Neural crest cell (in vitro differentiated cells): ENCODE results near the gene PRSS48. TPM values are rescaled to one million over a fixed set of nuclear protein-coding genes. Genes with fewer than 3 reads are reported as not detected.
A peak's percentile ranks its signal among the peaks of the same experiment; 100 is the strongest.

Experiments
- DNase-seq: peaks from one replicate; pipeline ENCODE4 v3.0.0; 2021; ENCODE audit warnings: low read depth, mixed read lengths, low spot score
- H3K27ac Mint-ChIP-seq: one replicate; pipeline ENCODE4 v1.8.0; 2021; ENCODE audit warnings: mild to moderate bottlenecking, mixed read lengths; ENCODE audit not compliant: unreplicated experiment
- H3K27me3 Mint-ChIP-seq: 2 replicates; pipeline ENCODE4 v1.8.0; 2021; ENCODE audit warnings: low read depth, mild to moderate bottlenecking, mixed read lengths
- H3K36me3 Mint-ChIP-seq: 2 replicates; pipeline ENCODE4 v1.8.0; 2021; ENCODE audit warnings: low read depth, mild to moderate bottlenecking, mixed read lengths
- H3K4me1 Mint-ChIP-seq: 2 replicates; pipeline ENCODE4 v1.8.0; 2021; ENCODE audit warnings: mixed read lengths
- H3K4me3 Mint-ChIP-seq: one replicate; pipeline ENCODE4 v1.8.0; 2021; ENCODE audit warnings: mild to moderate bottlenecking, mixed read lengths
- H3K9me3 Mint-ChIP-seq: 2 replicates; pipeline ENCODE4 v1.8.0; 2021; ENCODE audit warnings: mixed read lengths
- CTCF ChIP-seq: fragments of 200-600 bp; sonication (generic); conservative IDR thresholded peaks from 2 replicates; pipeline ENCODE4 v1.5.0; 2021; ENCODE audit warnings: antibody characterized with exemption, mild to moderate bottlenecking
- total RNA-seq: library from RNA; stranded (reverse); gene quantifications from 2 replicates; pipeline ENCODE4 v1.2.1, GENCODE V29; 2021

Gene PRSS48
- total RNA-seq, 1 donor from 2014 or later: not detected

DNA sequence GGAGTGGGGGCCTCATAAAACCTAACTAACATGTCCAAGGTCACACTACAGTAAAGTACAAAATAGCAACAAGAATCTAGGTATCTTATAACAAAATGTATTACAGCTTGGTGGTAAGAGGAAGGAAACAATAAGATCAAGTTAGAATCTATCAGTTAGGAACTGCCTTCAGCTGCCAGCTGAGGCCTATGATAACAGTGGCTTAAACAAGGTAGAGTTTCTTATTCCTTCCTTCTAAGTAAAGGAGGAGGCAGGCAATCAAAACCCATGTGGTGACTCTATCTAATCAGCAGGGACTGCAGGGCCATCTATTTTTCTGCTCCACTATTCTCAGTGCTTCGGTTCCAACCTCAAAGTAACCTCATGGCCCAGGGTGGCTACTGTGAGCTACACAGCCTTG, 37.5 kb downstream of the PRSS48 start:
- H3K9me3 Mint-ChIP-seq: no peaks in the 10 kb centered on the region
- DNase-seq: no peak
- H3K27ac Mint-ChIP-seq: no peak overlapping the region
- H3K36me3 Mint-ChIP-seq: peaks cover under 1% of the 10 kb centered on the region
- H3K4me3 Mint-ChIP-seq: no peak overlapping the region
- TF ChIP-seq CTCF: no peak
- no peaks in the 10 kb centered on the region for H3K27me3 Mint-ChIP-seq
- peaks cover 24% of the 10 kb centered on the region for H3K4me1 Mint-ChIP-seq

DNA sequence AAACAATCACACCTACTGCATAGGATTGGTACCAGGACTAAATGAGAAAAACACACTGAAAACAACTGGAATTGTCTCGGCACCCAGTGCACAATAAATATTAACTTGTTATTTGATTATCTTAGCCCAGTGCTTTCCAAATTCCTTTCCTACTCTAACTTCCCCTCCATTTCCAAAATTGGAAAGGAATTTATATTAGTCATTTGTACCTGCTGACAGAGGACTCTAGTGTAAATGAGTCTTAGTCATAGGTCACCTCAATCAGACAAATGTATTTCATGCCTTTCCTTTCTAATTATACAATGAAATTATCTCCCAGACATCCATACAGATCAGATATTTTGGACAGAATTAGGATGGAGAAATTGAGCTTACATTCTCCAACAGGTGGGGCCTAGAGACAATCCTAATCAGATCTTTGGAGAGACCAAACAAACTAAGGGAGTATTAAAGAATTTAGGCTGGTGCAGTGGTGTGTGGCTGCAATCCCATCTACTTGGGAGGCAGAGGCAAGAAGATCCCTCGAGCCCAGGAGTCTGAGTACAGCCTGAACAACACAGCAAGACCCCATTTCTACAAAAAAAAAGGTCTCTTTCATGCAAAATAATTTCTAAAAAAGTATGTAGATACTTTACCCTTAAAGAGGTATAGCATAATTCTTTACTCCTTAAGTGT, 38.4 kb downstream of the PRSS48 start:
- Mint-ChIP-seq H3K27ac (no peak overlapping the region), H3K4me1 (peaks cover 27% of the 10 kb centered on the region), H3K4me3 (no peak overlapping the region), H3K27me3 (no peaks in the 10 kb centered on the region), H3K36me3 (peaks cover 3% of the 10 kb centered on the region), H3K9me3 (no peaks in the 10 kb centered on the region)
- no peak for DNase-seq
- no peak for TF ChIP-seq CTCF

DNA sequence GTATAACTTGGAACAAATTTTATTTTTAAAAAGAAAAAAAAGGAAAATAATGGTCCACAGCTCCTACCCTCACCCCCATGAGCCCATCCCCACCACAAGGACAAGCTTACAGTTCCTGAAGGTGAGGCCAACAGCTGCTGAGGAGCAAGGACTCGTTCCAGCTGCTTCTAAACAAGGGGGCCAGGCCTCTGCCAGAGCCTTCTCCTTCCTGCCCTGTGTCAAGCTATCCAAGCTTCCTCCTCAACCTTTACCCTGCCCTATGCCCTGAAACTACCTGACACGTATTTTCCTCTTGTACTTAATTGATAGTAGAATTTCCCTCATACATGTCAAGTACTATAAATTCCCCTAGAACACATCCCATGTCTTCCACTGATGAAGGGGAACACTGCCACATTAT, 39.7 kb downstream of the PRSS48 start:
- H3K9me3 Mint-ChIP-seq: no peaks in the 10 kb centered on the region
- TF ChIP-seq CTCF: no peak

GRCh38 chr4:151318307-151319006, 41.5 kb downstream of the PRSS48 start:
- peaks cover 3% of the 10 kb centered on the region for H3K36me3 Mint-ChIP-seq
- H3K4me1 Mint-ChIP-seq: peaks cover 51% of the 10 kb centered on the region
- H3K27ac Mint-ChIP-seq: no peak overlapping the region
- no peak for DNase-seq
- no peak for TF ChIP-seq CTCF
- H3K4me3 Mint-ChIP-seq: no peak overlapping the region
- no peaks in the 10 kb centered on the region for H3K9me3 Mint-ChIP-seq
- H3K27me3 Mint-ChIP-seq: no peaks in the 10 kb centered on the region

More for the DNA sequence above, 39.7 kb downstream of the PRSS48 start:
- H3K36me3 Mint-ChIP-seq: peaks cover 3% of the 10 kb centered on the region
- H3K4me3 Mint-ChIP-seq: no peak overlapping the region
- H3K27me3 Mint-ChIP-seq: no peaks in the 10 kb centered on the region
- H3K27ac Mint-ChIP-seq: peak overlapping the region; percentile 46
- peaks cover 35% of the 10 kb centered on the region for H3K4me1 Mint-ChIP-seq
- DNase-seq: no peak

DNA sequence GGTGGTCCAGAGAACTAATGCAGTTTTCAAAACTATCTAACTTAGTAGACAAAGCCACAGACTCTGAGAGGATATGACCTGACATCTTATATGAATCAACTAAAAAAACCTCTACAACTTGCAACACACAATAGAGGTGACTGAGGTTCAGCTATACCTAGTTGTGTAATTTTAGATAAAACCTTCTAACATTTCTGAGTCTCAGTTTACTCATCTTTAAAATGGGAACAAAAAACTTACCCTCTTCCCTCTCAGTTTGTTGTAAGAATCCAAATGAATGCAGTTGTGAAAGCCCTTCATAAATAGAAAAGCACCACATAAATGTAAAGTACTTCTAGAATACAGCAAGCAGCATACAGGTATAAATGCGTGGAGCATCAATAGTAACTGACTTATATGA, 42.5 kb downstream of the PRSS48 start:
- H3K4me1 Mint-ChIP-seq: peaks cover 54% of the 10 kb centered on the region
- no peaks in the 10 kb centered on the region for H3K27me3 Mint-ChIP-seq
- no peak for DNase-seq
- TF ChIP-seq CTCF: no peak
- H3K9me3 Mint-ChIP-seq: no peaks in the 10 kb centered on the region
- peaks cover 3% of the 10 kb centered on the region for H3K36me3 Mint-ChIP-seq
- H3K27ac Mint-ChIP-seq: no peak overlapping the region
- no peak overlapping the region for H3K4me3 Mint-ChIP-seq
